ENCODE data around the gene PRRG4.

DNA sequence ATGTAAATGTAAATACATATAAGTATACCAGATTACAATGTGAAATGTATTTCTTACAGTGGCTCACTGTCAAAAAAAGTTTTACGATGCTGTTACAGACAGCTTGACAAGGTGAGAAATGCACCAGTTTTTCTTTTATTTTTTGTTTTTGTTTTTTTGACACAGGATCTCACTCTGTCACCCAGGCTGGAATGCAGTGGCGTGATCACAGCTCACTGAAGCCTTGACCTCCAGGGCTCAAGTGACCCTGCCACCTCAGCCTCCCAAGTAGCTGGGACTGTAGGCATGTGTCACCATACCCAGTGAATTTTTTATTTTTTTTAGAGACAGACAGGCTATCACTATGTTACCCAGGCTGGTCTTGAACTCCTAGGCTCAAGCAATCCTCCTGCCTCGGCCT, 44.5 kb upstream of the PRRG4 start:
- TF ChIP-seq, protein P1, sequence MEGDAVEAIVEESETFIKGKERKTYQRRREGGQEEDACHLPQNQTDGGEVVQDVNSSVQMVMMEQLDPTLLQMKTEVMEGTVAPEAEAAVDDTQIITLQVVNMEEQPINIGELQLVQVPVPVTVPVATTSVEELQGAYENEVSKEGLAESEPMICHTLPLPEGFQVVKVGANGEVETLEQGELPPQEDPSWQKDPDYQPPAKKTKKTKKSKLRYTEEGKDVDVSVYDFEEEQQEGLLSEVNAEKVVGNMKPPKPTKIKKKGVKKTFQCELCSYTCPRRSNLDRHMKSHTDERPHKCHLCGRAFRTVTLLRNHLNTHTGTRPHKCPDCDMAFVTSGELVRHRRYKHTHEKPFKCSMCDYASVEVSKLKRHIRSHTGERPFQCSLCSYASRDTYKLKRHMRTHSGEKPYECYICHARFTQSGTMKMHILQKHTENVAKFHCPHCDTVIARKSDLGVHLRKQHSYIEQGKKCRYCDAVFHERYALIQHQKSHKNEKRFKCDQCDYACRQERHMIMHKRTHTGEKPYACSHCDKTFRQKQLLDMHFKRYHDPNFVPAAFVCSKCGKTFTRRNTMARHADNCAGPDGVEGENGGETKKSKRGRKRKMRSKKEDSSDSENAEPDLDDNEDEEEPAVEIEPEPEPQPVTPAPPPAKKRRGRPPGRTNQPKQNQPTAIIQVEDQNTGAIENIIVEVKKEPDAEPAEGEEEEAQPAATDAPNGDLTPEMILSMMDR (IDR thresholded peaks at IDR 0.05): no peak
- no peak for TF ChIP-seq POLR2A (IDR thresholded peaks at IDR 0.05)

Data from heart left ventricle (tissue), 13 donors.